ENCODE measurements around the gene RXRB. TPM values are rescaled to one million over a fixed set of nuclear protein-coding genes. Genes with fewer than 3 reads are reported as not detected.
A peak's percentile ranks its signal among the peaks of the same experiment; 100 is the strongest.
"Not testable (repeated sequence)": the region's sequence is repeated elsewhere in the genome, so short reads cannot be mapped to it uniquely, and the experiment has no call there.

The RXRB gene
- total RNA-seq, 2 experiments from 2014 or later = 36.0 to 38.9 TPM

DNA sequence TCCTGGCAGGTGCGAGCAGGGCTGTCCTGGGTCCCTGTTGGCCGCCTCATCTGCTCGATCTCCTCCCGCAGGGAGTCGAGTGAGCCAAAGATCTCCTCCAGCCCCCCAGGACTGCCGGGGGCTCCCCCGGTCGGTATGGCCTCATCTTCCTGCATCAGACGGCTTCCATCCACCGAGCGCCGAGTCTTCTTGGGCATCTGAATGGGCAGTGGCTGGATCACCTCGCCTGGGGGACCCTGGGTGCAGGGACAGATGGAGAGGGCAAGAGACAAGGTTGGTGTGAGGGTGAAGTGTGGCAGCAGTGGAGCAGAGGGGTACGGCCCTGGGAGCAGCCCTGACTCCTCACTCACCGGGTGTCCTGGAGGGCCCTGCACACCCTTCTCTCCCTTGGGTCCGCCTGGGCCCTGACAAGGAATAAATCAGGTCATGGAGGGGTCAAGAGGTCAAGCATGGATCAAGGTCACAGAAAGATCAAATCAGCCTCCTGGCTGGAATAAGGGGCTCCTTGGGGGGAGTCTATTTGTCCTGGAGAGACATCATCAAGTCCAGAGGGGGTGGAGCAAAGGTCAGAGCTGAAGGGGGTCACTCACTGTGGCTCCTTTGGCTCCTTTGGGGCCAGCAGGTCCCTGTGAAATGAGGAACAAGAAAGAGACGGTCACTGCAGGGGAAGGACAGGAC is 34.7 kb downstream of the RXRB start:
- H3K27ac Mint-ChIP-seq = no peak overlapping the region
- no peak for ATAC-seq
- H3K4me3 Mint-ChIP-seq = no peak overlapping the region
- peaks cover 13% of the 10 kb centered on the region for H3K4me1 Mint-ChIP-seq
- H3K36me3 Mint-ChIP-seq = no peaks in the 10 kb centered on the region
- no peaks in the 10 kb centered on the region for H3K27me3 Mint-ChIP-seq
- CTCF ChIA-PET = no interaction called here
- H3K9me3 Mint-ChIP-seq (ENCODE audit: low read depth) = no peaks in the 10 kb centered on the region
- no peak for DNase-seq

DNA sequence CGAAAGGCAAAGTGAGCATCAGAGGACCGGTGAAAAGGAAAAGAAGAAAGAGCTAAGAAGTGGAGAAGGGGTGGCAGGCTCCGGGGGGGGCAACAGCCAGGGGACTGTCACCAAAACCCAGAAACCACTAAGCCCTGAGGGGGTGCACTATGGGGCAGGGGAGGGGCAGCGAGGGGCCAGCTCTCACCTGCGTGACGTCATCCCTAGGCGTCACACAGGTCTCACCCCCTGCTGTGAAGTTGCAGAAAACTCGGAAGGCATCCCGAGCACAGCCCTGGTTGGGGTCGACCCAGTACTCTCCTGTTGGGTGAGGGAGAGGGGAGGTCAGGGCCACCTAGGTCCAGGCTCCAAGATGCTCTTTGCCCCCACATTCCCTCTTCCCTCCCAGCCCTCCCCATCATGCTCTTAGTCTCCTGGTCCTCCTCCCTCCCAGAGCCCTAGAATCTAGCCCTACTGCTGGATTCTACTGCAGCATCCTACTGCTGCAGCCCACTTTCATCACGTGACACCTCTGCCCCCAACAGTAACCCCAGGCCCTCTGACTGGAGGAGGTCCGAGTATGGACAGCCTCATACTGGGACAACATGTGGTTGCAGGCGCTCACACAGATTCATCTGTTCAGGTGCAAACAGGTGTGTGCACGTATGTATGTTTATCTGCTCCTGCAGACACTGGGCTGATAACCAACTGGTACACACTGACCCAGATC is 35.6 kb downstream of the RXRB start:
- CTCF ChIA-PET = interaction anchor here (0.6 to 10.0 kb wide), 4 partner anchors 9 to 297 kb away, joined by 3 to 108 read pairs (median 3); no protein-coding TSS in a partner anchor
- no peak for ATAC-seq
- DNase-seq = no peak
- H3K9me3 Mint-ChIP-seq (ENCODE audit: low read depth) = no peaks in the 10 kb centered on the region
- H3K4me3 Mint-ChIP-seq = no peak overlapping the region
- H3K36me3 Mint-ChIP-seq = no peaks in the 10 kb centered on the region
- H3K27me3 Mint-ChIP-seq = no peaks in the 10 kb centered on the region
- H3K27ac Mint-ChIP-seq = no peak overlapping the region
- peaks cover 16% of the 10 kb centered on the region for H3K4me1 Mint-ChIP-seq

DNA sequence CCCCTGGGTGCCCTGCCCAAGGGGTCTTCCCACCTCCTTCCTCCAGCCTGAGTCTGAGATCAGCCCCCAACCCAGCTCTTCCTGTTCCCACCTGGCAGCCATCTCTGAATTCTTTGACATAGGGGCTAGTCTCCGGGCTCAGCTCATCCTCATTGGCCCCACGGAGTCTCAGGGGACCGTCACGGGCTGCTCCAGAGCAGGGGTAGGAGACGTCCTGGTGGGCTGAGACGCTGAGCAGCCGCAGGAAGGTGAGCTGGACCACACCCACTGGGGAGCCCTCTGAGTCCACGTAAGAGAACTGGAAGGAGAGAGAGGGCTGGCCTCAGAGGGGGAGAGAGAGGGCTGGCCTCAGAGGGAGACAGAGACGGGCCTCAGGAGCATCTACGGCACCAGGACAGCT is 36.3 kb downstream of the RXRB start:
- Mint-ChIP-seq H3K4me1 (peaks cover 16% of the 10 kb centered on the region), H3K27ac (no peak overlapping the region), H3K27me3 (no peaks in the 10 kb centered on the region), H3K9me3 (ENCODE audit: low read depth) (no peaks in the 10 kb centered on the region), H3K4me3 (no peak overlapping the region), H3K36me3 (no peaks in the 10 kb centered on the region)
- DNase-seq (no peak), ATAC-seq (no peak)
- CTCF ChIA-PET = interaction anchor here (0.6 to 10.0 kb wide), 5 partner anchors 10 to 296 kb away, joined by 3 to 108 read pairs (median 3); no protein-coding TSS in a partner anchor

DNA sequence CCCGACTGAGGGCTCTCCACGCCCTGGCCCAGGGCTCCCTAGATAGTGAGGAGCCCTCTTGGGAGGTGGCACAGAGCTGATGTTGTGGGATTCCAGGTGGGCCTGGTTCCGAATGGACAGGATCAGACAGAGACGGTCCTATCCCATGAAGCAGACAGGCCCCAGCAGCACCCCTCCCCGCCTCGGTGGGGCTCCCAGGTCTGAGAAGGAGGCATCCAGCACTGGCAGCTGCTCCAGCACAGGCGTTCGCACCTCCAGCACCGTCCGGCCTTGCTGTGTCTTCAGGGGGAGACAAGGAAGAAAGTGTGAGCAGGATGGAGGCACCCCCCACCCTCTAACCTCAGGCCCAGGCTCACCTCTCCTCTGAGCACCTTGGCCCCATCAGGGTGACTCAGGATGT is 36.9 kb downstream of the RXRB start:
- Mint-ChIP-seq H3K27ac (no peak overlapping the region), H3K27me3 (no peaks in the 10 kb centered on the region), H3K4me3 (no peak overlapping the region), H3K4me1 (peaks cover 16% of the 10 kb centered on the region), H3K36me3 (no peaks in the 10 kb centered on the region), H3K9me3 (ENCODE audit: low read depth) (no peaks in the 10 kb centered on the region)
- DNase-seq (no peak), ATAC-seq (no peak)
- CTCF ChIA-PET = interaction anchor here (0.8 to 10.0 kb wide), 5 partner anchors 11 to 84 kb away, joined by 3 to 108 read pairs (median 3); no protein-coding TSS in a partner anchor

DNA sequence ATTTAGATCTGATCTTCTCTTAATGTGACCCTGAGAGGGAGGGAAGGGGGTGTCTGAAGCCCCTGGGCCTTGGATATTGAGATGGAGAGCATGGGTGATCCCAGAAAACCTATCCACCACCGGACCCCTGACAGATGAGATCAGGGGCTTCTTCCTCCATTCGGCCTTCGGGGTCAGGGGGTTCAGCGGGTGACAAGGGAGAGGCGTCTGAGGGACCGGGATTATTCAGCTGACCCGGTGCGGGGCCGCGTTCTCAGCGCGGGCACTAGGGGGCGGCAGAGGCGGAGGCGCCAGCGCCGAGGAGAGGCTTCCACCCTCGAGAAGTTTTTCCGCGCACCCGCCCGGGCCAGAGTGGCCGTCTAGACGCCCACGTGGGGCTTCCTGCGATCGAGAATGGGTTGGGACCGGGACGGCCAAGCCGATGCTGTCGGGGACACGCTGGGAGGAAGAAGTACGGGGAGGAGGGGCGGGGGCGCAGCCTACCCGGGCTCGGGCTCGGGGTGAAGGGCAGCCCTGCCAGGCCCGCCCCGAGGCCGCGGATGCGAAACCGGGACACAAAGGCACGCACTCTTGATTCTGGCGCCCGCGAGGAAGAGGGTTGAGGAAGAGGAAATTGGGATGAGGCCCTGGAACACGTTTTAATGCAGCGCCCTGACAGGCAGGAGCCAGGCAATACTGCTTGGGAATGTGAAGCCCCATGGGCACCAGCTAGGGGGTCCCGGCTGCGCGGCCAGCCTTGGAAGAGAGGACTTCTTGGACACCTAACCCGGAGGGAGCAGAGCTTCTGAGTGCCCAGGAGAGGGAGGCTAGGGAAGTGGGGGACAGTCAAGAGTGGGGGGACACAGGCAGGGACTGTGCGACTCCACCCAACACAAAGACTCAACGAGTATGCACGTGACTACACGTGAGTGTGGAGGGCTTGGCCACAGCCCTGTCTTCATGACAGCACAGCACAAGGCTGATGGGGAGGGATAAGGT is 38.8 kb downstream of the RXRB start:
- DNase-seq (peak; percentile 86), ATAC-seq (peak; percentile 98)
- Mint-ChIP-seq H3K36me3 (no peaks in the 10 kb centered on the region), H3K27ac (peak overlapping the region; percentile 74), H3K4me3 (peak overlapping the region; percentile 76), H3K9me3 (ENCODE audit: low read depth) (no peaks in the 10 kb centered on the region), H3K27me3 (peaks cover under 1% of the 10 kb centered on the region), H3K4me1 (peaks cover 16% of the 10 kb centered on the region)
- CTCF ChIA-PET = interaction anchor here (0.8 to 10.0 kb wide), 26 partner anchors 10 to 269 kb away, joined by 3 to 108 read pairs (median 4); partner anchors contain the start of genes HLA-DPB1, RING1 and RPS18

DNA sequence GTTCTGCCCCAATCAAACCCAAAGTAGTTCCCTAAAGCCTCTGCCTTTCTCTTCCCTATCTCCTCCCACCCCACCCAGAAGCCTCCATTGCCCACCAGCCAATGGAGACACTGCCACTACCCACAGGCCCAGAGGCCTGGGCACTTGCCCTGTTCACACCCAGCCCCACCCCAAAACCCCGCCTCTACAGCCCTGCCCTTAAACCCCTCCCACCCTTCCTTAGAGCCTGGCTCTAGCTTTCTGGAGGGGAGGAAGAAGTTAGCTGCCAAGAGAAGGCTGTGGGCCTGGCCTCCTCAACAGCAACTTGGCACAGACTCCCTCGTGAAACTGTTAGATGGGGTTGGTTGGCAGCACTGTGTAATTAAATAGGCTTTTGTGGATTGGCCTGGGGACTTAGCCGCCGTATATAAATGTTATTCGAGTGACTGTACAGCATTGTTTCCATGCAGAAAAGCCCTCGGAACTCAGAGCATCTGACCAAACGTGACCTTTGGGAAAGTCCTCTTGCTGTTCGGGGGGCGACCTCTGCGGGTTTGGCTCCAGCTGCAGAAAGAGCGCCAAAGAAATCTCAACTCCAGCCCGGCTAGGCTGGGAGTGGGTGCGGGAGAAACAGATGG is 39.6 kb downstream of the RXRB start:
- Mint-ChIP-seq H3K36me3 (no peaks in the 10 kb centered on the region), H3K4me1 (peaks cover 16% of the 10 kb centered on the region), H3K27ac (no peak overlapping the region), H3K27me3 (peaks cover 3% of the 10 kb centered on the region), H3K9me3 (ENCODE audit: low read depth) (no peaks in the 10 kb centered on the region), H3K4me3 (peak overlapping the region; percentile 76)
- CTCF ChIA-PET = interaction anchor here (0.8 to 10.0 kb wide), 22 partner anchors 10 to 270 kb away, joined by 3 to 108 read pairs (median 4); partner anchors contain the start of genes RING1 and RPS18
- DNase-seq (no peak), ATAC-seq (no peak)

DNA sequence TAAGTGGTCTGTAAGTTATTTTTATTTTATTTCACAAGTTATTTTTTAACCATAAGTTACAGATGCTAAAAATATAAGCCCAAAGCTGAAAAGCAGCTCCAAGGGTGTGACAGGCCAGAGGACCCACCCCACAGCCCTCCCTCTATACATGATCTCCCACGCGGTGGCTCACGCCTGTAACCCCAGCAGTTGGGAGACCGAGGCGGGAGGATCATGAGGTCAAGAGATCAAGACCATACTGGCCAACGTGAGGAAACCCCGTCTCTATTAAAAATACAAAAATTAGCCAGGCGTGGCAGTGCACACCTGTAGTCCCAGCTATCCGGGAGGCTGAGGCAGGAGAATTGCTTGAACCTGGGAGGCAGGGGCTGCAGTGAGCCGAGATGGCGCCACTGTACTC is 40.4 kb downstream of the RXRB start:
- peaks cover 3% of the 10 kb centered on the region for H3K27me3 Mint-ChIP-seq
- no peak for DNase-seq
- H3K27ac Mint-ChIP-seq = no peak overlapping the region
- CTCF ChIA-PET = interaction anchor here (0.8 to 10.0 kb wide), 6 partner anchors 9 to 88 kb away, joined by 3 to 108 read pairs (median 6); no protein-coding TSS in a partner anchor
- H3K4me1 Mint-ChIP-seq = peaks cover 16% of the 10 kb centered on the region
- H3K4me3 Mint-ChIP-seq = no peak overlapping the region
- H3K9me3 Mint-ChIP-seq (ENCODE audit: low read depth) = no peaks in the 10 kb centered on the region
- ATAC-seq = no peak
- no peaks in the 10 kb centered on the region for H3K36me3 Mint-ChIP-seq

DNA sequence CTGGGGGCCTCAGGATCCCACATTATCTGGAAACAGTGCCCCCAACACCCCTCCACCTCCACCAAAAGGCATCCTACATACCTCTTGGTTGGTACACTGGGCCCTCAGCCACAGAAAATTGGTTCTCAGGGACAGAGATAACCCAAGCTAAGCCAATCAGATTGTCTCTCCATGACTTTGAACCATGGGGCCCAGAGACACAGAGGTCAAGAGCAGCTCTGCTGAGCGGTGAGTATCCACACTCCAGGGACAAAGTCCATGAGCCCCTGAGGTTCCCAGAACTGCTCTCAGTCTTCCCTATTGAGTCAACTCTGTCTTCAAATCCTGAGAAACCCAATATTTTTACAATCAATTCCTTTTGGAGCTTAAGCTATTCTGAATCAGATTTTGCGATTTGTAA is 43.5 kb downstream of the RXRB start:
- peaks cover 14% of the 10 kb centered on the region for H3K4me1 Mint-ChIP-seq
- no peak for ATAC-seq
- peaks cover 23% of the 10 kb centered on the region for H3K27me3 Mint-ChIP-seq
- no peaks in the 10 kb centered on the region for H3K36me3 Mint-ChIP-seq
- no peak overlapping the region for H3K4me3 Mint-ChIP-seq
- peaks cover 5% of the 10 kb centered on the region for H3K9me3 Mint-ChIP-seq (ENCODE audit: low read depth)
- H3K27ac Mint-ChIP-seq = no peak overlapping the region
- CTCF ChIA-PET = interaction anchor here (1.2 to 10.0 kb wide), 4 partner anchors 8 to 90 kb away, joined by 3 to 108 read pairs (median 6); no protein-coding TSS in a partner anchor
- DNase-seq = no peak

DNA sequence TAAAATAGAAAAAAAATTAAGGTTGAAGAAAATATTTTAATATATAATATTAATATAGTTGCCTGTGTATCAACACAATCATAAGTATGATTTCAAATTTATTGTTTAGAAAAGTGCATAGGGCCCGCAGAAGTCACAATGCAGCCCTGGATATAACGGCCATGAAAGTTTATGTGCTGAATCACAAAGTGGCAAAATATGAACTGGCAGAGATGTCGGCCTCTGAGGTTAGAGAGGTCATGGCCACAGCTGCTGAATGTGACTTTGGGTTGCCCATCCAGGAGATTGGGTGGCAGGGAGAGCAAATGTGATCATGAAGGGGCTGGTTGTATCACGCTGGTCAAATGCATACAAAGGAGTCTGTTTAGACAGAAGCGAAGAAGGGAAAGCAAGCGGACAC is 43.9 kb downstream of the RXRB start:
- H3K4me3 Mint-ChIP-seq = no peak overlapping the region
- H3K27me3 Mint-ChIP-seq = peaks cover 27% of the 10 kb centered on the region
- no peaks in the 10 kb centered on the region for H3K36me3 Mint-ChIP-seq
- CTCF ChIA-PET = interaction anchor here (1.2 to 10.0 kb wide), 3 partner anchors 8 to 91 kb away, joined by 3 to 108 read pairs (median 8); no protein-coding TSS in a partner anchor
- H3K9me3 Mint-ChIP-seq (ENCODE audit: low read depth) = peaks cover 5% of the 10 kb centered on the region
- ATAC-seq = no peak
- peaks cover 10% of the 10 kb centered on the region for H3K4me1 Mint-ChIP-seq
- H3K27ac Mint-ChIP-seq = no peak overlapping the region
- no peak for DNase-seq

DNA sequence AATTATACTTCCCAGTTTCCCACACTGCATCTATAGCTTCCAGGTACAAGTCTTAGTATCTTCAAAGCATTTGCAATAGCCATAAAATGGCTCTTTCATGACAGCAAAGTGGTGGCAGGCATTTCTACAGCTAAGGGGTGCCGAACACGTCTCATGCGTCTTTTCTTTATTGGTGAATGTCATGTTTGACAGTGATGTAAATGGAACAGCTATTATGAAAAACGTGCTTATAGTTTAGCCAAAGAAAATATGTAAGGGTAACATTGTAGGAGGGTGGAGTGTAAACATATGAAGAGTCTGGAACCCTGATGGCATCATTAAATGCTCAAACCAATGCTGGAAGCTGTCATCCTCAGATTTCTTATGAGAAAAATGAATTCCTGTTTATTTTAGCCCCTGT is 46.1 kb downstream of the RXRB start:
- no peak for ATAC-seq
- DNase-seq = peak; percentile 8
- no peak overlapping the region for H3K4me3 Mint-ChIP-seq
- peaks cover 38% of the 10 kb centered on the region for H3K27me3 Mint-ChIP-seq
- peaks cover 5% of the 10 kb centered on the region for H3K9me3 Mint-ChIP-seq (ENCODE audit: low read depth)
- H3K36me3 Mint-ChIP-seq = no peaks in the 10 kb centered on the region
- no peaks in the 10 kb centered on the region for H3K4me1 Mint-ChIP-seq
- no peak overlapping the region for H3K27ac Mint-ChIP-seq
- CTCF ChIA-PET = interaction anchor here (1.0 to 1.8 kb wide), 3 partner anchors 33 to 170 kb away, joined by 3 to 6 read pairs (median 4); no protein-coding TSS in a partner anchor

DNA sequence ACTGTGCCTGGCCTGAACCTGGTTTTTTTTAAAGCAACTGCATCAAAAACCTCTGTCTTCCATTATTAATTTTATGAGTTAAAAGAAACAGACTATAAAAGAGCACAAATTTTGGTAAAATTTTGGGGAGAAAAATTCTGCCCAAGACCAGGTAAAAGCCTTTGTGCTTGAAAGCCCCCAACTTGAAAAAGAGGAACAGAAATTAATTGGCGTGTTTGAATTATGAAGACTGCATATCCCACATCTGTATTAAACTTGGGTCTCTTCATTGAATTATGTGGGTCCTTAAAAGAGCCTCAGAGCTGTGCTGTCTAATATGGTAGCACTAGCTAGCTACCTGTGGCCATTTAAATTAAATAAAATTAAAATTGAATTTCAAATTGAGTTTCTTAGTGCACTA is 49.4 kb downstream of the RXRB start:
- Mint-ChIP-seq H3K27ac (no peak overlapping the region), H3K4me3 (no peak overlapping the region), H3K9me3 (ENCODE audit: low read depth) (peaks cover 5% of the 10 kb centered on the region), H3K27me3 (peaks cover 46% of the 10 kb centered on the region), H3K36me3 (no peaks in the 10 kb centered on the region), H3K4me1 (no peaks in the 10 kb centered on the region)
- ATAC-seq (no peak), DNase-seq (peak; percentile 2)
- CTCF ChIA-PET = interaction anchor here (1.7 to 4.9 kb wide), 3 partner anchors 9 to 26 kb away, joined by 6 to 27 read pairs (median 19); no protein-coding TSS in a partner anchor

DNA sequence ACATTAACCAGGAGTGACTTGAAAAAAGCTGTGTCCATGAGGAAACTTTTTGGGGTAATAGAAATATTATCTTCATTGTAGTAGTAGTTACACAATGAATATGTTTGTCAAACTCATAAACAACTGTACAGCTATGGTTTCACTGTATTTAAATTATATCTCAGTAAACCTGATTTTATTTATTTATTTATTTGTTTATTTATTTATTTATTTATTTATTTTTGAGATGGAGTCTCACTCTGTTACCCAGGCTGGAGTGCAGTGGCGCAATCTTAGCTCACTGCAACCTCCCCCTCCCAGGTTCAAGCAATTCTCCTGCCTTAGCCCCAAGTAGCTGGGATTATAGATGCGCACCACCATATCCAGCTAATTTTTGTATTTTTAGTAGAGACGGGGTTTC is 49.9 kb downstream of the RXRB start:
- H3K4me1 Mint-ChIP-seq; H3K9me3 Mint-ChIP-seq (ENCODE audit: low read depth); ATAC-seq; H3K27ac Mint-ChIP-seq; H3K36me3 Mint-ChIP-seq; H3K4me3 Mint-ChIP-seq; DNase-seq: not testable (repeated sequence)
- CTCF ChIA-PET = interaction anchor here (1.7 to 5.1 kb wide), 5 partner anchors 9 to 98 kb away, joined by 4 to 27 read pairs (median 19); no protein-coding TSS in a partner anchor
- peaks cover 46% of the 10 kb centered on the region for H3K27me3 Mint-ChIP-seq

Data from activated CD8-positive, alpha-beta memory T cell treated with anti-CD3 and anti-CD28 coated beads, Interleukin-2, amount 10 ng/mL, durations not matched to agents 7 days and 5 days (primary cell).